ENCODE measurements around the gene CPD.

The CPD gene

DNA sequence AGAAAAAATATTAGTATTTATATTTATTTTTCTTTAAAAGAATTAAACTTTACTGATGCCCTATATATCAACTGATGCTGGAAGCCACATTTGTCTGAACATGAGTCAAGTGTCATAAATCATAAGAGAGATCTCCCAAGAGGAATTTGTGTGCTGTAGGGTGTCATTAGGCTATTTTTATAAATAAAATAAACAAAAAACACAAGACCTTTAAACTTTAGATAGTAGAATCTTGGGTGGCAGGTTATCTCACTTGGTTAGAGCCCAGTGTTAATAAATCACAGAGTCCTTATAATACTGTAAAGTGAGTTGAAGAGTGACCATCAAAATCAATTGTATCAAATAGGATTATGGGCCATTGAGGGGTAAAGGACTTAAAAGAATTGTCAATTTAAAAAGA lies 21.3 kb upstream of the CPD start:
- DNase-seq = no peak

DNA sequence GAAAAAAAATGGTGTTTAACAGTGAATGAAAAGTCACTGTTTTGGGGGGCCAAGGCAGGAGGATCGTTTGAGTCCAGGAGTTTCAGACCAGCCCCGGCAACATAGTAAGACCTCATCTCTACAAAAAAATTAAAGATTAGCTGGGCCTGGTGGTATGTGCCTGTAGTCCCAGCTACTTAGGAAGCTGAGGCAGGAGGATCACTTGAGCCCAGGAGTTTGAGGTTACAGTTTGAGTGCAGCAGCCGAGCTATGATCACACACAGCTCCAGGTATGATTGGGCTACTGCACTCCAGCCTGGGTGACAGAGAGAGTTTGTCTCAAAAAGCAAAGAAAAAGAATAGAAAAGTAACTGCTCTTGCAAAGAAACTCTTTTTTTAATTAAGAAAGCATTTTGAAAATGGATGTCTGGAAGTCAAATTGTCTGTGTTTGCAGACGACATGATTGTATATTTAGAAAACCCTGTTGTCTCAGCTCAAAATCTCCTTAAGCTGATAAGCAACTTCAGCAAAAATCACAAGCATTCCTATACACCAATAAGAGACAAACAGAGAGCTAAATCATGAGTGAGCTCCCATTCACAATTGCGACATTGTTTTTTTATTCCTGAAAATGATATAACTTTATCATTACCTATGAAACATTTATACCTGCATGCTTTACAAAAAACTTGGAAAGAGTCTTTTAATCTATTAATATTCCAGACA lies 20.5 kb upstream of the CPD start:
- no peak for DNase-seq

DNA sequence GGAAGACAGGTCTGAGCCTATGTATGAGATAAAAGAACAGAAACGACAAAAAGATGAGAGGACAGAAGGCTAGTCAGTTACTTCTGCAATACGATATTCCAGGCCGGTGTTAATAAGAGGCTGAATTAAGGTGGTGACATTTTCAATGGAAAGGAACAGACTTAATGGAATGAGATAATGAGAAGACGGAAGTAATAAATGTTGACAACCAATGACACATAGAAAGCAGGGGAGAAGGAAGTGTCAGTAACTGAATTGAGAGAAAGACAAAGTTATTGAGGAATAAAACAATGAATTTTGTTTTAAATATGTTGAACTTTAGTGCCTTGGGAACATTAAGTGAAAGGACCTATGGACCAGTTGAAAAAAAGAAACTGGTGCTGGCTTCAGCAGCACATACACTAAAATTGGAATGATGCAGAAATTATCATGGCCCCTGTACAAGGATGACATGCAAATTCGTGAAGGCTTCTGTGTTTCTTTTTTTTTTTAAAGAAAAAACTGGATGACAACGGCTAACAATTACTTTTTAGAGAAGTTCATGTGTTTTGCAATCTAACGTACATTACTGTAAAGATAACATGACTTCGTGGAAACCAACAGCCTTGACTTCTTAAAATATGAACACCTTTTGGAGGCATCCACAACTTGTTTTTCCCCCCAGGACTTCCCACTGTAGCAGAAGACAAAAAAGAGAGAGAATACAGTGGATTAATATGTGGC lies 18.5 kb upstream of the CPD start:
- DNase-seq = no peak

DNA sequence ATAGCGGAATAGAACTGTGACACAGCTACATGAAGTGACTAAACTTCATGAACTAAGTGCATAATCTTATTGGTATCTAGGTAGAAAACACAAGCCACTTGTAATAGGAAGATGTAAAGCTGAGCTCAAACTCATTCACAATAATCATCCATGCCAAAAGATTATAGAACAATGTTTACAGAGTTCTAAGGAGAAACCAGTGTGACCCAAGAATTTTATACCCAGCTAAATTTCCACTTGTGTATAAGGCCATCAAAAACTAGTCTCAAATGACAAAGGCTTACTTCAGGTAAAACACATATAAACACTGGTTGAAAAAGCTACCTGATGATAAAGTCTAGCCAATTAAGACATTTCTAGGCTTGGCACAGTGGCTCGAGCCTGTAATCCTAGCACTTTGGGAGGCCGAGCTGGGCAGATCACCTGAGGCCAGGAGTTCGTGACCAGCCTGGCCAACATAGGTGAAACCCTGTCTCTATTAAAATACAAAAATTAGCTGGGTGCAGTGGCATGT lies 16.9 kb upstream of the CPD start:
- no peak for DNase-seq

DNA sequence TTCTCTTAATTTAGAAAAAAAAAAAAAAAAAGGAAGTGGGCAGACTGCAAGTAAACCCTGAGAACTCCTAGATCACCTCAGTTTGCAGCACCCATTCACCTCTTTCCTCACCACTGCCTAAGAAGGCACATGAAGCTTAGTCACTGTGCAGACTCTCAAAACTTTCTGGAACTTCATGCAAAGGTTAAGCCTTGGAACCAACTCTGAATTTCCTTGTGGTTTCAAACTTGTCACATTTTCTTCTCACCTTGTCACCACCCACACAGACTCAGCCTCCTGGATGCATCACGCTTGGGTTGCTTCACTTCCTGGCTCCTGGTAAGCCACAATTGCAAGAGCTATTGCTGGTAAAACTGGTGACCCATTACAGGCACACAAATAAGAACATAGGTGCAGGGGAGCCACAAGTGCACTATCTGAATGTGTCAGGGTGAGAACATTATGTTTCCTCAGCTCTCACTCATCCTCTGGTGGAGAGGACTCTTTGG lies 15.0 kb upstream of the CPD start:
- peak; percentile 91 for DNase-seq

DNA sequence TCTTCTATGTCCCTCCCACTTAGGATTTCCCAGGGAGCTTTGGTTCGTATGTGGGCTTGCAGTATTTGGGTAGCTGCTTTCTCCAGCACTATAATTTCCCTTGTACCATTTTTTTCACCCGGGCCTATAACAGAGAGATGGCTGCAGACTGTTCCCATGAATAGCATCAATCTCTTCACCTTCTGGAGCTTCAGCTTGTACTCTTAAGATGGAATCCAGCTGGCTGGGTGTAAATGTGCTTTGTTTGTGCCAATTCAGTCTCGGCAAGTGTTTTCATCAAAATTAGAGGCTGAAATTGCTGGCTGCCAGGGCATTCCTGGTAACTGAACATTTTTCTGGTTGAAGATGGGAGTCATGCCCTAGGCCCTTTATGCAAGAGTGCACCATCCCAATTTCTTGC lies 12.2 kb upstream of the CPD start:
- no peak for DNase-seq

DNA sequence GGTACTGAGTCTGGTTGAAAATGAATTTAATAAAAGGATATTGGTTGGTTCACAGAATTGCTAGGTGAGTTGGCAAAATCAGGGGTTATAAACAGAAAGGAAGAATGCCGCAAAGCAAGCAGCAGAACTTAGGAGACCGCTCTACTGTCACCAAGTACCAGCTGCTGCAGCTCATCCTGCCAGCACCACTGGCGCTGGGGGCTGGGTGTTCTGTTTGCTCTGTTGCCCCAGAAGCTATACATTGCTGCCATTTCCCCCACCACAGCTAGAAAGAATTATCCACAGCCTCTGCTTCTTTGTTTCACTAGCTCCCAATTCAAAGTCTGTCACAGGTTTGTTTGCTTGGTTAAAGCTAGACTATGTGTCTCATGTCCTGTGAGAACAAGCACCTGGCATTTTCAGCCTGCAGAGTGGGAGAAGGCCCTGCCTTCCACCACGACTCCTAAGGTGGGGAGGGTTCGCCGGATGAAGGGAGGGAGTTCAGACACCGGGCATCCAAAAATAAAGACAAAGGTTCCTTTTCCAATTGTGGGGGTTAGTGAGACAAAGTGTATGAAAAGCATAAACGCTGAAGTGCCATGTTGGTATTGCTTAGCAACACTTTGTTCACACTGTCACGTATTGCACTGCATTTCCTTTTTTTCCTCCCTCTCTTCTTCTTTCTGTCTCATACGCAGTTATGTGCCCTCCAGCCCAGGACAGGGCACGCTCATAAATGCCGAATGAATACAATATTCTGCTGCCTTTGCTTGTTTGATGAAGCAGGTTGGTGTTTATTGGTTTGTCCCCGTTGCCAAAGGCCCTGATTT lies 9.6 kb upstream of the CPD start:
- DNase-seq = no peak

DNA sequence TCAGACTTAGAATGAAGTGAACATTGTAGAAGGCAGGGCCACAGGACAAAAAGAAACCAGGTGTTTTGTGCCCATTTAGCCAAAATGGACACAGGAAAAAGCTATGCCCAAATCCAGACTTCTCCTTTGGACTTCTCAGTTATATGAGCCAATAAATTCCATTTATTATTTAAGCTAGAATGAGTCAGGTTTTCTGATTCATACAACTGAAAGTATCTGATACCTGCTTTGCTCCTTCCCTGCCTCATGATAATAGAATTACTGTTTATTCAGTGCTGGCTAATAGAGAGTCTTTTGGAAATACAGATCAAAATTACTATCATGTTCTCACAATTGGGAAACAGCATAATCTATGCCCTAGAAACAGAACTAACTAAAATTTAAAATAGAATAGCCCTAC lies 8.7 kb upstream of the CPD start:
- no peak for DNase-seq

DNA sequence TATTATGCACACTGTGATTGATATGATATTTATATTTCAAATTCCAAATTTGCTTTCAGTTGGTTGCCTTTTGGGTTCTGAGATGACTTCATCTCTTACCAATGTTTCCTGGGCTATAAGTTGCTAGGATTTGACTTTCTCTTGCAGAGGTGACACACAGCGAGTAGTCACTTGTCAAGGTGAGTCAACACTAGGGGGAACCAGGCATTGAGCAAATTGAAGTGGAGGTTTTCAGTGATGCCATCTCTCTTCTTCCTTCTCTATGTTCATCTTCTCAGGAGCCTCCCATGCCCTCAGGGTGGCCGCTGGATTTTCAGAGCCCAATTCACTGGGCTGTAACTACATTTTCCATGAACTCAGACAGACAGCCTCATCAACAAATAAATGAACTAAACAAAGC lies 6.0 kb upstream of the CPD start:
- no peak for DNase-seq

DNA sequence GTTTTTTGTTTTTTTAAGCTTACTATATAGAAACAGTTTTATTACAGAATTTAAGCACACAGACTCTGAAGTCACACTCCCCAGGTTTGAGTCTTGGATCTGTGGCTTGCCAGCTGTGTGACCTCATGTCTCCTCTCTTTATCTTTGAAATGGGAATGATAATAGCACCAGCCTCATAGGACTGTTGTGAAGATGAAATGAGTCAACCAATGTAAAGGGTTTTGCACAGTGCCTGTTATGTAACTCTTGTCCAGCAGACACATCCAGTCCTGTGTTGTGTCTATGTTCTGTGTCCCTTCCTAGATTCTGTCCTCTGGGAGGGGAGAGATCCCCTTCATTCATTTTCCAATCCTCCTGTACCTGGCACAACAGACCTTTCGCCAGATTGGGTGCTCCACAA lies 3.1 kb upstream of the CPD start:
- DNase-seq = no peak

DNA sequence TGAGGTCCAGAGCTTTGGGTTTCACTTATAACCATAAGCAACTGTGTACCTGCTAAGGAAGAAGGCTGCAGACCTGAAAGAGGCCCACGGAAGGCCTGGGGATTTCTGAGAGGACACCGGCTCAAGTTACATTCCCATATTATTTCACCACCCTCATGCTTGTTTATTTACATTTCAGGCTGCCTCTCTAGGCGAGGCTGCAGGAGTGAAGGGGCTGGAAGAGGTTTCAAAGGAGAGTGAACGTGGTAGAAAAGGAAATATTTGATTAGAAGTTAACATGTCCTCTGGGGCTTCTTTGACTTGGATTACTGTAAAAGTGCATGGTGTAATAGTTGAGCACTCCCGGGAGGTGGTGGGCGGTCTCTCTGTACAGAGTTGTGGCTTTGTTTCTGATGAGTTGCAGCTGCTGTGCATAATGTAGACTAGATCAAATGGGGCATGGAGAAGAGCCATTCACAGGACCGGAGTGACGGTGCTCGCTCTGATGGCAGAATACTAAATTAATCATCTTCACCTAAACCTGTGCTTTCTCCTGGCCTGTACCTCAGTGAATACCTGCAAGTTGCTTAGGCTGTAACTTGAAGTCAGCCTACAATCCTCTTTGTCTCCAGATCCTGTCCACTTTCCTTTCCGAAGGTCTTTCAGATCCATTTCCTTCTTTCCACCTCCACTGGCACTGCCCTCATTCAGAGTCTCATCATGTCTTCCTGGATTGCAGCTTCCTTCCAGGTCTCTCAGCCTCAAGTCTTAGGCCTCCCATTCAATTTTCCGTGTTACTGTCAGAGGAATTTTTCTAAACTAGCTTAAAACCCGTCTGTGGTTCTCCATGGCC lies 1.9 kb upstream of the CPD start:
- peak; percentile 76 for DNase-seq

DNA sequence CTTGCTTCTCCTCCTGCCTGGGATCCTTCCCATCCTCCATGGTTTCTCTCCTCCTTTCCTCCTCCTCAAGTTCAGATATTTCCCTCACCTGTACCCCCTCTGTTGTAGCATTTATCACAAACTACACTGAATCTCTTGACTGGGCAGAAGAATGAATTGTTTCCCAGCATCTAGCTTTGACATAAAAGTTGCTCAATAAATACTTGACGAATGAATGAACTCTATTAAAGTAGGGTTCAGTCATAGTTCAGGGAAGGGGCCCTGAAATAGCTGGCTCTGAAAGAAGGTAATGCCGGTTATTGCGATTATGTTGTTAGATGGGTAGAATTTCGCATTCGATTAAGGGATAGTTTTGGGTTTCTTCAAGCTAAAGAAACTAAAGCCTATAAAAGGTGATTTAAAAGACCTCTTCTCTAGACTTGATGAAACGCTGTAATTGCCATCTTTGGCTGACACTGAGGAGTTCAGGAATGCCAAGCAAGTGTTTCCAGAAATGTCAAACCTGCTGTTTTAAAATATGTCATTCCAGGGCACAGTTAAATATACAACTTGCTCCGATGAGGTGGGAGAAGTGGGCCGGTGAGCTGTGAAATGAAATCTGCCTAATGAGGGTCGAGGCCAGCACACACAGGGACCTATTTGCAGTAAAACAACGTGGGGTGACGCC lies 1.0 kb upstream of the CPD start:
- no peak for DNase-seq

DNA sequence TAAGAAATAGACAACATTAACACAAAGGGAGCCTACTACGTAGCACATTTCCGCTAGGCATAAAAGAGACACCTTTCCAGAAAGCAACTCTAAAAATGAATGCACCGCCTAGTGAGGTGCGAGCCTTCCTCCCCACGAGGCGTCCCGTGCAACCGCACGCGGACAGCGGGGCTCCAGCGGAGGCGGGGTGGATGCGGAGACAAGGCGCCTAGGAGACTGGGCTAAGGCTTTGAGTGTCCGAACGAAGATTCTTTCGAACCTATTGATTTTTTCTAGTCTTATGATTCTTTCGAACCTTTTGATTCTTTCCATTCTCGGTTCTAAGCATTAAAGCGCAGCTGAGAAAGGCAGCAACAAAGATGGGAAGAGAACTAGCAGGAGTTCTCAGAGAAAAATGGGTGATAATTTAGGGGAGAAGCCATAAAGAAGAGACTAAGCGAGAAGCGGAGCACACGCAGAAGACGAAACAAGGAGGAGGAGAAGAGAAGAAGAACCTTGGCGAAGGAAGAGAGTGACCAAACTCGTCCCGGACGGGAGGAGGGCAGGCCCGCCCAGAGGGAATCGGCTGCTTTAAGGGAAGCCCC lies 394 bp upstream of the CPD start:
- DNase-seq = peak; percentile 86

DNA sequence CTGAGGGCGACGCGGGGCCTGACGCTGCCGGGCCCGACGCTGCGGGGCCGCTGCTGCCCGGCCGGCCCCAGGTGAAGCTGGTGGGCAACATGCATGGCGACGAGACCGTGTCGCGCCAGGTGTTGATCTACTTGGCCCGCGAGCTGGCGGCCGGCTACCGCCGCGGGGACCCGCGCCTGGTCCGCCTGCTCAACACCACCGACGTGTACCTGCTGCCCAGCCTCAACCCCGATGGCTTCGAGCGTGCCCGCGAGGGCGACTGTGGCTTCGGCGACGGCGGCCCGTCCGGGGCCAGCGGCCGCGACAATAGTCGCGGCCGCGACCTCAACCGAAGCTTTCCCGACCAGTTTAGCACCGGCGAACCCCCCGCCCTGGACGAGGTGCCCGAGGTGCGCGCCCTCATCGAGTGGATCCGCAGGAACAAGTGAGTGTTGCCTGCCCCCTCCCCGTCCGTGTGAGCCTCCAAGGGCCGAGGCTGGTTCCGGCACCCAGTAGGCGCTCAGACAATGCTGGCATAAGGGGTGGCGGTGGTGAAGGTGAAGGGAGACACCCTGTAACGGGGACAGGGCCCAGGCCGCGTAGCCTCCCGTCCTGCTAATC lies 676 bp downstream of the CPD start:
- peak; percentile 75 for DNase-seq

DNA sequence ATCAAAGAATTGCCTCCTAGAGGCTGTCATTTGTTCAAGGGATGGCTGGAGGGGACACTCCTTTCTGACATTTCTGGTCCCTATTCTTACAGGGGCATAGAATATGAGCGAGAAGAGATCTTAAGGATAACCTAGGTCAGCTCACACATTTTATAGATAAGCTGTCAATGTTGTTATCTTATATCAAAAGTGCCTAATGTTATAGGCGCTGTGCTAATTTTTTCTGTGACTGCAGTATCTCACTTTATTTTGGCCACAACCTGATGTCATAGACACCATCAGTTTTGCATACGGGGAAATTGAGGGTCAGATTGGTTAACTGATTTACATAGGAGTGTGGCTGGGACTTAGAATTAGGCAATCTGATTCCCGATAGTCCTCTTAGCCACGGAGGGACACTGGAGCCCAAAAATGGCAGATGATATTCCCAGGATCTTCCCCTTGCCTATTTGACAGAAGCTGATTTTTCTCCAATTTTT lies 1.2 kb downstream of the CPD start:
- DNase-seq = no peak

DNA sequence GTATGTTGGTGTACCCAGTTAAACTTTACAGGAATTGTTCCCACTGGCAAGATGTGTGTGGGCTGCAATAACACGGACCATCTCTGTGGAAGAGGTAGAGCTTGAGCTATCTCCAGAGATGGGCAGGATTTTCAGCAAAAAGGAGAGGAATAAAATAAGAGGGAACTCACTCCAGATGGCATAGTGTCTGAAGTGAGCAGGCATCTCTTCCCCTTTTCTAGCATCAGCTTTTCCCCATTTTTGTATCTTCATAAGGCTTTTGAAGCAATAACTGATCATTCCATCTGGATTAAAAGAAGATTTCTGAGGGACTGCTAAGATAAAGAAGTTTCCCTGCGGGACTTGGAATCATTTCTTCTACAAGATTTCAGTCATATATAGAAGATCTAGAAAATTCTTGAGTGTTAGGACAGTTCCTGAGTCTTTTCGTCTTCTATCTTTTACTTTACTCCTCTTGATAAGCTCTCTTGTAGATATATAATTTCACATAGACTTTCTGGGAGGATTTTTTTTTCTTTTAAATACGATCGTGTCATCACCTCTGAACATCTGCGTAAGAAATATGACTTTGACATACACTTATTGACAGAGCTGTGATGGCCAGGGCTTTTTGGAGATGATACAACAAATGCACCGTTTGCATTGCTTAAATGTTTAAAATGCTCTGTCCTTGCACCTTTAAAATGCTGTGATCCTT lies 2.1 kb downstream of the CPD start:
- DNase-seq = no peak

DNA sequence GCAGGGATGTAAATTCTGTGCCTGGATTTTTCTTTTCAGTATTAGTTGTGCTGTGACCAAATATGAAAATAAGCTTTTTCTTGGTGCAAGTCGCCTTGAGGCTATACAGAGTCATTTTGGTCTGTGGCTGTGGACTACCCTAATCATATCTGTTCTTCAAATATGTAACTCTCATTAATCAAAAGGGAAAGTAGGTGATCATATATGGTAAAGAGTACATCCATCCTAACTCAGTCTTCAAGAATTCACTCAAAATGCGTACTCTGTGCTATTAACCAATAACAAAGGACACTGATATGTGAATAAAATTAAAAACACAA lies 2.6 kb downstream of the CPD start:
- no peak for DNase-seq

DNA sequence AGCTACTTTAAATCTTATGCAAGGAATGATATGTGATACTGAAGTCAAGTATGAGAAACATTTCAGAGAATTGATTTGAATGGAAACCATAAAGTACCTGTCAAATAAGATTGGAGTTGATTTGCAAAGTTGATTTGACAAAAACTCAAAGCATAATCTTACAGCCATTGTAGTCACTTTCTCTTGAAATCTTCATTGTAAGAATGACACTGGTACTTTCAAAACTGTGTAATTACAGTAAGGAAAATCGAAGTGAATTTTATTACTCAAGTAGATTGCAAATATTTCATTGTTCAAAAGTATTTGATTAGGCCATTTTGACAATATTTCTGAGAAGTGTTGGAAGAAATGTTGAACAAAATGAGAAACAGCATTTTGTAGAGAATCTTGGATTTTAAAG lies 3.6 kb downstream of the CPD start:
- DNase-seq = no peak

DNA sequence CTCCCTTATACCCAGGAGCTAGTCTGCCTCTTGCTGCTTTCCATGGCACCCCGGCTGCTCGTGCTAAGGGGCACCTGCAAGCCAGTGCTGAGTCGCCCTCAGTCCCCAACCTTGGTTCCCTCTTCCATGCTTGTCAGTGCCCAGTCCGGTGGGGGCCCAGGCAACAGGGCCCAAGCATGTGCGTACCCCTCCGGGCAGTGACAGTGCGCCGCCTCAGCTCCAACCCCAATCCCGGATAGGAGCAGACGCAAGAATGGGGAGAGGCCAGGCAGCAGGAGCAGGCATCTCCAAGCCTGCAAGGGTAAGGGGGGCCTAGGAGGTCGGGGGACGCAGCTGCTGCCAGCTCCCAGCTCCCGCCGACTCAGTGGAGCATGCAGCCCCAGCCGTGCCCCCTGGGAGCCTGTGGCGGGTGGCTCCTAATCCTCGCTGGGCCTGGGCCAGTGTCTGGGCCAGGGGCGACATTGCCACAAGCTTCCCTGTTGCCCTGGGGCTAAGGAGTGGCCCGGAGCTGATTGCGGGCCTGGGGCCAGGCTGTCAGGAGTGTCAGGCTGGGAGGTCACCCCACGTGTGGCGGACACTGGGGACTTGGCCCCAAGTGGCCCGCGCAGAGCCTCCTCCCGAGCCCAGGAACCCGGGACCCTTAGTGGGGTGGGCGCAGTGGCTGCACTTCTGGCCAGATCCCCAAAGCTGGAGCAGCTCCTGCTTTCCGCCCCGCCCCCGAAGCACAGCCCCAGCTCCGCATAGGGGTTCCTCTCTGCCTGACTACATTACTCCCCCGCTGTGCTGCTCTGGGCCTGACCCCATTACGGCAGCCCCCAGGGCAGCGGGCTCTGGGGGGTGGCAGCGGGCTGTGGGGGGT lies 9.8 kb downstream of the CPD start:
- DNase-seq = no peak
